ENCODE results near the gene CACNG5.

- no peak for TF ChIP-seq ZNF394 (tag by site-specific recombination; IDR thresholded peaks at IDR 0.05; ENCODE audit: borderline replicate concordance)
- TF ChIP-seq ZNF350 (tag by site-specific recombination; IDR thresholded peaks at IDR 0.05) = no peak
- no peak for TF ChIP-seq ZNF704 (tag by site-specific recombination; IDR thresholded peaks at IDR 0.05)
- no peak for TF ChIP-seq CTCF (tag by site-specific recombination; IDR thresholded peaks at IDR 0.05)
- no peak for TF ChIP-seq ZNF23 (tag by site-specific recombination; IDR thresholded peaks at IDR 0.05; ENCODE audit: borderline replicate concordance)
- TF ChIP-seq TSHZ1 (tag by site-specific recombination; IDR thresholded peaks at IDR 0.05; ENCODE audit: borderline replicate concordance) = no peak
- TF ChIP-seq ZNF214 (tag by site-specific recombination; IDR thresholded peaks at IDR 0.05; ENCODE audit: borderline replicate concordance) = no peak
- TF ChIP-seq ZNF510 (tag by site-specific recombination; IDR thresholded peaks at IDR 0.05; ENCODE audit: insufficient replicate concordance) = no peak
- no peak for TF ChIP-seq TCF7L2 (IDR thresholded peaks at IDR 0.05; ENCODE audit: borderline replicate concordance, low read depth, low read length)
- TF ChIP-seq ZNF473 (tag by site-specific recombination; IDR thresholded peaks at IDR 0.05) = no peak
- TF ChIP-seq GLIS1 (tag by site-specific recombination; IDR thresholded peaks at IDR 0.05) = no peak
- no peak for TF ChIP-seq REST (tag by site-specific recombination; IDR thresholded peaks at IDR 0.05)
Measured at GRCh38 chr17:66918896-66919295, 84.0 kb downstream of the CACNG5 start.
